ENCODE measurements around the gene ZNF175.

Gene ZNF175

DNA sequence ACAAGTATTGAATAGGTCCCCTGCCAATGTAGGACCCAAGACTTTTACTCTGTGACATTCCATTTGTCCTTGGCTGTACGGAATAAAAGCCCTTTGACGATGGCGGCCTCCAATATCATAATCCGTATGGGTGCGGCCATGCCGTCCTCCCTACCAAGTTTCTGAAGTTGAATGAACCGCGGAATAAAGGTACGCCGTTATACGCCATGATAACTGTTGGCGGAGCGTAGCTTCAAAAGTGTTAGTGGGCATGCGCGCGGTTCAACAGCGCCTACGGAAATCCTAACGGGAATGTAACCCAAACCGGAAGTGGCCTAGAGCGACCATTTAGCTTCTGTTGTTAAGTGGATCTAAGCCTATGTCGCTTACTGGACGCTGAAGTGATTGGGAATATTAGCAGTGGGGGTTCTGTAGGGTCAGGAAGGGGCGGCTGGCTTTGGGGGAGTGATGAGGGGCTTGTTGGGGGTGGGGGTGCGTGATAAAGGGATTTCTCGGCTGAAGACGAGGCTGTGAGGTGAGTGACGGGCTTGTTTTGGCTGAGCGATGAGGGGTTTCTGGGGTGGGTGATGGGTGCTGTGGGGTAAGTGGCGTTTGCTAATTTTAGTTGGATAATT, at the start of gene ZNF175:
TSS of gene ZNF175 (plus strand) at position 322 of the 614 bp plus-strand sequence. CDS start 2,047 bp downstream, outside the sequence.
- TF ChIP-seq ARNT (IDR thresholded peaks at IDR 0.05) (no peak), ELF4 (IDR thresholded peaks at IDR 0.05) (peak; percentile 91), NFRKB (IDR thresholded peaks at IDR 0.05) (0 out of 2 replicates have a peak, but pooled peaks have one; percentile 15)
- TF ChIP-seq, protein P1, sequence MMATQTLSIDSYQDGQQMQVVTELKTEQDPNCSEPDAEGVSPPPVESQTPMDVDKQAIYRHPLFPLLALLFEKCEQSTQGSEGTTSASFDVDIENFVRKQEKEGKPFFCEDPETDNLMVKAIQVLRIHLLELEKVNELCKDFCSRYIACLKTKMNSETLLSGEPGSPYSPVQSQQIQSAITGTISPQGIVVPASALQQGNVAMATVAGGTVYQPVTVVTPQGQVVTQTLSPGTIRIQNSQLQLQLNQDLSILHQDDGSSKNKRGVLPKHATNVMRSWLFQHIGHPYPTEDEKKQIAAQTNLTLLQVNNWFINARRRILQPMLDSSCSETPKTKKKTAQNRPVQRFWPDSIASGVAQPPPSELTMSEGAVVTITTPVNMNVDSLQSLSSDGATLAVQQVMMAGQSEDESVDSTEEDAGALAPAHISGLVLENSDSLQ (IDR thresholded peaks at IDR 0.05) = peak; percentile 59
- CTCF ChIA-PET = no interaction called here
- POLR2A ChIA-PET = interaction anchor here (0.6 to 1.1 kb wide), 4 partner anchors 10 to 177 kb away, joined by 3 to 8 read pairs (median 4); no protein-coding TSS in a partner anchor
- peak; percentile 87 for DNase-seq (ENCODE audit: extremely low spot score)

DNA sequence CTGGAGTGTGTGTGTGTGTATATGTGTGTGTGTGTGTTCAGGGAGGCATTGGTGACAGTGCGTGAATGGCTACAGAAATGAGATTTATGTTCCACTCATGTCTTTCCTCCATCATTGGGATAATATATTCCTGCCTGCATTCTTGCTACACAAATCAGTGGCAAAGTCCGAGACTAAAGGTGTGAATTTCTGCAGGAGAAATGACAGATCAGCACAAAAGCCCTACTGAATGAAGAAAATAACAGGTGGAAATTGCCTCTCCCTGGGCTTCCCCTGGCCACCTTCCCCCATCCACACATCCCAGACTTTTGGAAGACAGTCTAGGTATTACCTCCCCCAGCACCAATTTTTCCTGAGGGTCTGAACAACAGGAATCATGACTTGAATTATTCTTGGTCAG, 49.7 kb upstream of the ZNF175 start:
- ChIA-PET POLR2A (no interaction called here), CTCF (no interaction called here)
- TF ChIP-seq, protein P1 (IDR thresholded peaks at IDR 0.05) = no peak
- TF ChIP-seq NFRKB (IDR thresholded peaks at IDR 0.05) (no peak), BHLHE40 (IDR thresholded peaks at IDR 0.05; ENCODE audit: borderline replicate concordance) (no peak), HDGF (IDR thresholded peaks at IDR 0.05; ENCODE audit: borderline replicate concordance) (no peak), LEF1 (IDR thresholded peaks at IDR 0.05; ENCODE audit: borderline replicate concordance) (no peak), FOXA1 (IDR thresholded peaks at IDR 0.05) (no peak), L3MBTL2 (conservative IDR thresholded peaks at IDR 0.05) (no peak), FOXM1 (IDR thresholded peaks at IDR 0.05; ENCODE audit: borderline replicate concordance) (no peak), ELF4 (IDR thresholded peaks at IDR 0.05) (no peak), FOXK2 (IDR thresholded peaks at IDR 0.05) (no peak), TARDBP (IDR thresholded peaks at IDR 0.05) (no peak), SP1 (IDR thresholded peaks at IDR 0.05) (no peak), CTBP1 (IDR thresholded peaks at IDR 0.05; ENCODE audit: borderline replicate concordance) (no peak), ARNT (IDR thresholded peaks at IDR 0.05) (no peak), SUZ12 (IDR thresholded peaks at IDR 0.05) (no peak), ZNF384 (IDR thresholded peaks at IDR 0.05) (no peak)
- DNase-seq (ENCODE audit: extremely low spot score) = no peak

DNA sequence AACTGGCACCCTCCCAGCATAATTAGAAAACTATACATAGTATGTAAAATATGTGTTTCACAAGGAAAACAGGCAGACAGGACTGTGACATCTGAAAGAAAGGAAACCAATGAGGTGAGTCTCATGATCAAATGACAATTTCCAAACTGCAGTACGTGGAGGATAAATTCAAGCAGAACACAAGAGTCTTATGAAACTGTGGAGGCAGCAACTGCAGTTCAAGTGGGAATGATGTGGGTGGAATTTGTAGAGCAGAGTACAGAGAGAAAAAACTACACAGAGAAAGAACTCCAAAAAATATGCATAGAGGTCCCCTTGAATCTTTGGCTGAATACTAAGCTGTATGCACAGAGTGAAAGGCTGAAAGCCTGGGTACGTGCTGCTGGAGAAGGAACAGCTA, 49.3 kb upstream of the ZNF175 start:
- no peak for DNase-seq (ENCODE audit: extremely low spot score)
- POLR2A ChIA-PET = no interaction called here
- CTCF ChIA-PET = no interaction called here

DNA sequence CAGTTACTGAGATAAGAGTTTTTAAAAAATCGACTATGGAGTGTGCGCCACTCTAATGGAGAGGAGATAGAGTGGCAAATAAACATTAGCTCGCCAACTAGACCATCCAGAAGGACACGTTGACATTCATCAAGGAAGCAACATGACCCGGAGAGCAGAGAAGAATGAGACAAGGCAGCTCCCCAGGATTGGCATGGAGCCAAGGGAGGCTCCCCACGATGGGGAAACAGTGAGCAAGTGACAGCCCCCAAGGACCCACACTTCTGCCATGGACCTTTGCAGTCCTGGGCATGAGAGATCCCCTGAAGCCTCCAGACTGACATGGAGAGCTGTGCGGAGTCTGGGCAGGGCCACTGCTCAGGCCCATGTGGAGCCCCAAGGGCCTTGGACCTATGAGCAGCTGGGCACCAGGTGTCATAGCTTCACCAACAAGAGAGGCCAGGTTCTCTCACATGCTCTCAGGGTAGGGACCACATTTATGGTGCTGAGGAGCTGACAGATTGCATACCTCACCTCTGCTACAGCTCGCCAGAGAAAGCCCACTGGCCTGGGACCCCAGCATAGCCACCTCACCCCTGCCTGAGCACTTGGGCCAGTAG, 46.3 kb upstream of the ZNF175 start:
- ChIA-PET POLR2A (no interaction called here), CTCF (no interaction called here)
- TF ChIP-seq FOXM1 (IDR thresholded peaks at IDR 0.05; ENCODE audit: borderline replicate concordance) (no peak), SP1 (IDR thresholded peaks at IDR 0.05) (no peak), LEF1 (IDR thresholded peaks at IDR 0.05; ENCODE audit: borderline replicate concordance) (no peak), SUZ12 (IDR thresholded peaks at IDR 0.05) (no peak), L3MBTL2 (conservative IDR thresholded peaks at IDR 0.05) (no peak), NFRKB (IDR thresholded peaks at IDR 0.05) (no peak)
- DNase-seq (ENCODE audit: extremely low spot score) = no peak

More for the DNA sequence above, 49.3 kb upstream of the ZNF175 start:
- TF ChIP-seq NFRKB (IDR thresholded peaks at IDR 0.05) = no peak
- TF ChIP-seq FOXK2 (IDR thresholded peaks at IDR 0.05) = no peak
- no peak for TF ChIP-seq ZNF384 (IDR thresholded peaks at IDR 0.05)
- no peak for TF ChIP-seq FOXM1 (IDR thresholded peaks at IDR 0.05; ENCODE audit: borderline replicate concordance)
- TF ChIP-seq HDGF (IDR thresholded peaks at IDR 0.05; ENCODE audit: borderline replicate concordance) = no peak
- TF ChIP-seq ELF4 (IDR thresholded peaks at IDR 0.05) = no peak
- TF ChIP-seq, protein P1 (IDR thresholded peaks at IDR 0.05) = no peak
- no peak for TF ChIP-seq CTBP1 (IDR thresholded peaks at IDR 0.05; ENCODE audit: borderline replicate concordance)
- no peak for TF ChIP-seq ARNT (IDR thresholded peaks at IDR 0.05)
- no peak for TF ChIP-seq LEF1 (IDR thresholded peaks at IDR 0.05; ENCODE audit: borderline replicate concordance)
- TF ChIP-seq SP1 (IDR thresholded peaks at IDR 0.05) = no peak
- no peak for TF ChIP-seq L3MBTL2 (conservative IDR thresholded peaks at IDR 0.05)
- no peak for TF ChIP-seq TARDBP (IDR thresholded peaks at IDR 0.05)
- no peak for TF ChIP-seq BHLHE40 (IDR thresholded peaks at IDR 0.05; ENCODE audit: borderline replicate concordance)
- TF ChIP-seq SUZ12 (IDR thresholded peaks at IDR 0.05) = no peak
- no peak for TF ChIP-seq FOXA1 (IDR thresholded peaks at IDR 0.05)

DNA sequence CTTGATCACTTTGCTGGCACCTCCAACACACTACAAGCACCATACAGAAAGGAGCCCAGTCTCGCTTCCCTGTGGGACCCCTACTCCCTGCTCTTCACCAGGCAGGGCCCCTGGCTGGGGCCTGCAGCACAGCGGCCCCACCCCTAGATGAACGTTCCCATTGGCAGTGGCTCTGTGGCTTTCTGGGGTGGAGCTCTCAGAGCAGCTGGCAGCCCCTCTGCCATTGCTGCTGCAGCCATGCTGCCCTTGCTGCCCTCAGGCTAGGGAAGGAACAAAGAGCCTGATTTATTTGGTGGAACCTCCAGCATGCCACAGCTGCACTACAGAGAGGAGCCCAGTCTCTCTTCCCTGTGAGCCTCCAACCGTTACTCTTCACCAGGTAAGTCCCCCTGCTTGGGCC, 45.4 kb upstream of the ZNF175 start:
- POLR2A ChIA-PET = no interaction called here
- DNase-seq (ENCODE audit: extremely low spot score) = no peak
- TF ChIP-seq FOXA1 (IDR thresholded peaks at IDR 0.05) (no peak), NFRKB (IDR thresholded peaks at IDR 0.05) (no peak), HDGF (IDR thresholded peaks at IDR 0.05; ENCODE audit: borderline replicate concordance) (no peak), SUZ12 (IDR thresholded peaks at IDR 0.05) (no peak), FOXK2 (IDR thresholded peaks at IDR 0.05) (no peak), CTBP1 (IDR thresholded peaks at IDR 0.05; ENCODE audit: borderline replicate concordance) (no peak)
- TF ChIP-seq, protein P1 (IDR thresholded peaks at IDR 0.05) = no peak
- CTCF ChIA-PET = no interaction called here

DNA sequence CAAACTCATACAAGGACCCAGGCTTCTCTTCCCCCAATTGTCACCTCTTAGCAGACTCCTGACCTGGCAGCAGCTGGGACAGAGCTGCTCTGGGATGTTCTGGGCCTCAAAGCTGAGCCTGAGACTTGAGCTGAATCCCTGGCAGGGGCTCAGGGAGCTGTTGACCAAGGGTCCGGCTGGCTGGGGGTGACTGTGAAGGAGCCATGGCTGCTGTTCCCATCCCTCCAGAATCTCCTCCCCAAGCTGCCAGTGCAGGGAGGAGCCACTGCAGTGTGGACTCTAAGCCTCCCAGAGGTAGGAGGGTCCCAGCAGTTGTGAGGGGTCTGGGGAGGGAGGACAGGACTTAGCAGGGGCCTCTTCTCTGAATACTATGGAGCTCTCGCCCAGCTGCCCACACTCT, 41.8 kb upstream of the ZNF175 start:
- CTCF ChIA-PET = no interaction called here
- TF ChIP-seq CTBP1 (IDR thresholded peaks at IDR 0.05; ENCODE audit: borderline replicate concordance) (no peak), ARNT (IDR thresholded peaks at IDR 0.05) (no peak), L3MBTL2 (conservative IDR thresholded peaks at IDR 0.05) (no peak), ZNF384 (IDR thresholded peaks at IDR 0.05) (no peak), HDGF (IDR thresholded peaks at IDR 0.05; ENCODE audit: borderline replicate concordance) (no peak), ELF4 (IDR thresholded peaks at IDR 0.05) (no peak), NFRKB (IDR thresholded peaks at IDR 0.05) (no peak), FOXA1 (IDR thresholded peaks at IDR 0.05) (no peak), BHLHE40 (IDR thresholded peaks at IDR 0.05; ENCODE audit: borderline replicate concordance) (no peak), FOXK2 (IDR thresholded peaks at IDR 0.05) (no peak), SUZ12 (IDR thresholded peaks at IDR 0.05) (no peak)
- TF ChIP-seq, protein P1 (IDR thresholded peaks at IDR 0.05) = no peak
- no peak for DNase-seq (ENCODE audit: extremely low spot score)
- POLR2A ChIA-PET = no interaction called here
